CD4-positive, alpha-beta memory T cell (primary cell): ENCODE data around the gene TWIST2. TPM values are rescaled to one million over a fixed set of nuclear protein-coding genes. Genes with fewer than 3 reads are reported as not detected.

Experiments used
- CTCF ChIA-PET: fragments of 350-600 bp; sonication (Branson Sonifier 250); formaldehyde crosslinking; loops from one replicate; lab custom pipeline; 2021; ENCODE audit warnings: inconsistent platforms; ENCODE audit not compliant: partially characterized antibody; lab: Charles Lee
- POLR2A ChIA-PET: fragments of 350-600 bp; sonication (Branson Sonifier 250); formaldehyde crosslinking; loops from one replicate; lab custom pipeline; 2021; ENCODE audit not compliant: partially characterized antibody; lab: Charles Lee
- DNase-seq, 5 donors: peaks; one replicate each; pipeline versions ENCODE4 v3.0.0 to v3.0.0-alpha.2; 2020 to 2022; ENCODE audit warnings: mixed read lengths in 1 of 5
- H3K27ac ChIP-seq: one replicate; pipeline ENCODE4 v1.7.0; 2013; ENCODE audit warnings: low read depth, low read length
- H3K27me3 ChIP-seq: 2 replicates; pipeline ENCODE4 v1.7.0; 2013; ENCODE audit warnings: mild to moderate bottlenecking, low read length, moderate library complexity; ENCODE audit not compliant: insufficient read depth
- H3K36me3 ChIP-seq: 2 replicates; pipeline ENCODE4 v1.7.0; 2013; ENCODE audit warnings: mild to moderate bottlenecking, low read length, moderate library complexity; ENCODE audit not compliant: insufficient read depth
- H3K4me1 ChIP-seq: 2 replicates; pipeline ENCODE4 v1.7.0; 2013; ENCODE audit warnings: mild to moderate bottlenecking, low read length, moderate library complexity; ENCODE audit not compliant: insufficient read depth
- H3K4me3 ChIP-seq, 2 donors: one replicate each; pipeline ENCODE4 v1.7.0; 2013; ENCODE audit warnings: low read length in 2 of 2, mild to moderate bottlenecking in 1 of 2
- H3K9me3 ChIP-seq, 2 donors: one replicate each; pipeline ENCODE4 v1.7.0; 2013; ENCODE audit warnings: low read length in 2 of 2, control low read depth in 1 of 2; ENCODE audit not compliant: control insufficient read depth in 1 of 2
- H3K27ac Mint-ChIP-seq, 7 donors: one replicate each; pipeline ENCODE4 v1.8.0; 2020 to 2021; ENCODE audit warnings: mixed read lengths in 7 of 7, mild to moderate bottlenecking in 6 of 7, inconsistent platforms in 3 of 7, moderate library complexity in 3 of 7
- H3K27me3 Mint-ChIP-seq, 2 donors: one replicate each; pipeline ENCODE4 v1.8.0; 2020 to 2021; ENCODE audit warnings: mixed read lengths in 2 of 2
- H3K36me3 Mint-ChIP-seq, 2 donors: one replicate each; pipeline ENCODE4 v1.8.0; 2020 to 2021; ENCODE audit warnings: mixed read lengths in 2 of 2, inconsistent platforms in 1 of 2, mild to moderate bottlenecking in 1 of 2
- H3K4me1 Mint-ChIP-seq, 4 donors: one replicate each; pipeline ENCODE4 v1.8.0; 2020 to 2021; ENCODE audit warnings: mixed read lengths in 4 of 4, mild to moderate bottlenecking in 1 of 4
- H3K4me3 Mint-ChIP-seq, 8 donors: one replicate each; pipeline ENCODE4 v1.8.0; 2020 to 2021; ENCODE audit warnings: mixed read lengths in 8 of 8, mild to moderate bottlenecking in 7 of 8, moderate library complexity in 6 of 8, inconsistent platforms in 3 of 8
- H3K9me3 Mint-ChIP-seq, 8 donors: one replicate each; pipeline ENCODE4 v1.8.0; 2020 to 2021; ENCODE audit warnings: mixed read lengths in 8 of 8, mild to moderate bottlenecking in 5 of 8, inconsistent platforms in 3 of 8, moderate library complexity in 1 of 8
- intact Hi-C: fragments of 100-400 bp; cut with micrococcal nuclease; formaldehyde crosslinking; loops from one replicate; pipeline ENCODE4 v1.15.1; 2023
- polyA plus RNA-seq, 2 donors: library from polyadenylated mRNA; unstranded; fragments of 300-500 nt; fragmentation: Illumina TruSeq; gene quantifications; one replicate each; pipeline ENCODE4 v1.2.3, GENCODE V29; 2021
- total RNA-seq, 2 experiments: library from RNA; stranded (reverse); gene quantifications; one replicate each; pipeline ENCODE4 v1.2.3, GENCODE V29; 2021

The TWIST2 gene
- total and polyA plus RNA-seq, 4 experiments from 2014 or later, result not detected

DNA sequence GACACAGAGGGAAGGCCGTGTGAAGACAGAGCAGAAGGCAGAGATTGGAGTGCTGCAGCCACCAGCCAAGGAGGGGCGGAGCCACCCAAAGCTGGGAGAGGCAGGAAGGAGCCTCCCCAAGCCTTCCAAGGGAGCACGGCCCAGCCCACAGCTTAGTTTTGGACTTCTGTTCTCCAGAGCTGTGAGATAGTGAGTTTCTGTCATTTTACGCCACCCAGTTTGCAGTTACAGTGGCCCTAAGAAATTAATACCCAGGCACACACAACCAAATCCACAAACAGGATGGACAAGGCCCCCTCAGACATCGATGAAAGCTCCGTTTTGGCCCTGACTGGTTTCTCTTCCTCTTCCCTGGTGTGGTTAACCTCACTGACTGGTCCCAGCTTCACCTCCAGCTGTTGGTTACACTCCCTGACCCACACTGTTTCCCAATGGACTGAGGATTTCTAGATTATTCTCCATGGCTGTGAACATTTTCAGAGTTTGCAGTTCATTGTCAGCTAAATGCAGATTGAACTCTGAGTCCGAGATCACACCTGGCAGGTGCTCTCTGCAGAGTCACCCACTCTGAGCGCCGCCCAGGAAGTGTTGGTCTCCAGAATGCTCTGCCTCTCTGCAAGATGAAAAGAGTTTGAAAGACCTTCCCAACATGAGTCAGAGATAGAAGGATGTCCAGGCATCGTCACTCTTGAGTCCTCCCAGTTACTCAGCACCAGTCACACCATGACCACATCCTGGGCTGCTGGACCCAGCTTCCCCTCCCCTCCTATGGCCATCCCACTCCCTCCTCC, 100.2 kb downstream of the TWIST2 start:
- H3K4me3 ChIP-seq, result no peak overlapping the region
- H3K27ac ChIP-seq, result no peak overlapping the region
- ChIA-PET CTCF (interaction anchor here (1.9 kb wide), 1 partner anchor 21 kb away, joined by 8 read pairs; no protein-coding TSS in a partner anchor), POLR2A (no interaction called here)
- peak overlapping the region in 4 of 8 donors; percentile 17 to 66 (median 49) for H3K4me3 Mint-ChIP-seq
- no peaks in the 10 kb centered on the region for H3K9me3 ChIP-seq
- no peaks in the 10 kb centered on the region for H3K27me3 ChIP-seq
- H3K36me3 Mint-ChIP-seq, result no peaks in the 10 kb centered on the region
- H3K27me3 Mint-ChIP-seq, result peaks cover 3 to 4% of the 10 kb centered on the region in 2 donors
- H3K36me3 ChIP-seq, result no peaks in the 10 kb centered on the region
- H3K4me1 Mint-ChIP-seq, result peaks cover 7 to 15% (median 14%) of the 10 kb centered on the region in 4 donors
- peak overlapping the region in 3 of 7 donors; percentile 23 to 78 (median 43) for H3K27ac Mint-ChIP-seq
- intact Hi-C loops, result no loop called here
- DNase-seq, result no peak
- peaks cover 0 to 2% (median 0%) of the 10 kb centered on the region in 8 donors for H3K9me3 Mint-ChIP-seq
- peaks cover 12% of the 10 kb centered on the region for H3K4me1 ChIP-seq

DNA sequence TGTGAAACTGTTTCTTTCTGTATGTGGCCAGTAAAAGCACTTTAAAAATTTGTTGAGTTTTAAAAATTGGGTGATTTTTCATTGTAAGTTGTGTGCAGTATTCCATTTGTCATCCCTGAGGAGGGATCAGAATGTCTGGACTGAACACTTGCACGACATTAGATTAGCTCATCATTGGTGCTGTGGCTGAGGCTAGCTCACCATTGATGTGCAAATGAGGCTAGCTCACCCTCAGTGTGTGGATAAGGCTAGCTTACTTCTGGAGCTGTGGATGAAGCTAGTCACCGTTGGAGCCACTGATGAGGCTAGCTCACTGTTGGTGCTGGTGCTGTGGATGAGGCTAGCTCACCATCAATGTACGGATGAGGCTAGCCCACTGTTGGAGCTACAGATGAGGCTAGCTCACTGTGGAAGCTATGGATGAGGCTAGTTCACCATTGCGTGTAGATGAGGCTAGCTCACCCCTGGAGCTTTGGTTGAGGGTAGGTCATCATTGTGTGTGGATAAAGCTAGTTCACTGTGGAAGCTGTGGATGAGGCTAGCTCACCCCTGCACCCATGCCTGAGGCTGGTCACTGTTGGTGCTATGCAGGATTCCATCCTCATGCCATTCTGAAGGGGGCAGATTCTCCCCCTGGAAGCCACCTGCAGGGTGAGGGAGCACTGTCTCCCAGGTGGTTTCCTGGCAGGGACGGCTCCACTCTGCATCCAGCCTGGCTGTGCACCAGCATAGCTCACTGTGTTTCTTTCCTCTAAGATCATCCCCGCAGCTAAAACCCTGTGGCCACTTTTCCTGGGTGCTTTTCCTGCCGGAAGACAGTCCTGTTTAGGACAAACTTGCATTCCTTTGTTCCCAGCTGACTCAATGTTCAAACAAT, 101.1 kb downstream of the TWIST2 start:
- Mint-ChIP-seq H3K36me3 (no peaks in the 10 kb centered on the region), H3K27ac (peak overlapping the region in 1 of 7 donors; percentile 78), H3K4me1 (peaks cover 7 to 15% (median 14%) of the 10 kb centered on the region in 4 donors), H3K9me3 (peaks cover 0 to 2% (median 0%) of the 10 kb centered on the region in 8 donors), H3K4me3 (no peak overlapping the region), H3K27me3 (peaks cover 1 to 3% of the 10 kb centered on the region in 2 donors)
- H3K9me3 ChIP-seq, result no peaks in the 10 kb centered on the region
- ChIA-PET CTCF (interaction anchor here (1.9 kb wide), 1 partner anchor 20 kb away, joined by 8 read pairs; no protein-coding TSS in a partner anchor), POLR2A (no interaction called here)
- no peaks in the 10 kb centered on the region for H3K27me3 ChIP-seq
- H3K4me3 ChIP-seq, result no peak overlapping the region
- H3K27ac ChIP-seq, result no peak overlapping the region
- no peak for DNase-seq
- no peaks in the 10 kb centered on the region for H3K36me3 ChIP-seq
- intact Hi-C loops, result no loop called here
- peaks cover 12% of the 10 kb centered on the region for H3K4me1 ChIP-seq

DNA sequence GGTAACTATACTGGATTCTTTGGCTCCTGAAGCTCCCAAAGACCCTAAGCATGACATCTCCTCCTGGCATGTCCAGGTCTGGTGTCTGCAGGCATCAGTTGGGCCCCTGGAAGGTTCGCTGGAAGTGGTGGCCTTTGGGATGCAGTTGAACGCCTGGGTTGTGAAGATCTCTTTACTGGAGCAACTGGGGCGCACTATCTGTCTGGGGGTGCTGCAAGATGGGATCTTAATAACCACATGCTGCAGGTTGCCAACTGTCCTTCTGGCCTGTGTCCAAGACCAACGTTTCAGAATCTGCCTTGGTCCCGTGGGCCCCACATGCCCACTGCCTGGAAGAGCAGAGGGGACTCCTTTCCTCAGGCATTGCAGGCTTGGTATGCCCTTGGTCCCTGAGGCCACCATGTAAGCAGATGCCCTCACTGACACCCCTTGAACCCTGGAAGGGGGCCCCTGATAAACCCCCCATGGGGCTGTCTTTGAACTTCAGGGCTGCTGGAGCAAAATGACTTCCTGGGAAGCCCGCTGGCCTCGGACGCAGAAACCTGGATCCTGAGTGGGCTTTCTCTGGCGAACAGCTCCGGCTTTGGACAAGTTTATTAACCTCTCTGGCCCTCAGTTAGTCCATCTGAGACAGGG, 101.9 kb downstream of the TWIST2 start:
- Mint-ChIP-seq H3K4me1 (peaks cover 7 to 15% (median 14%) of the 10 kb centered on the region in 4 donors), H3K27ac (no peak overlapping the region), H3K9me3 (peaks cover 0 to 2% (median 0%) of the 10 kb centered on the region in 8 donors), H3K27me3 (peaks cover 0 to 3% of the 10 kb centered on the region in 2 donors), H3K4me3 (no peak overlapping the region), H3K36me3 (no peaks in the 10 kb centered on the region)
- no peaks in the 10 kb centered on the region for H3K36me3 ChIP-seq
- H3K27ac ChIP-seq, result no peak overlapping the region
- intact Hi-C loops, result no loop called here
- CTCF ChIA-PET, result interaction anchor here (0.8 to 1.9 kb wide), 2 partner anchors 19 to 21 kb away, joined by 3 to 8 read pairs; no protein-coding TSS in a partner anchor
- POLR2A ChIA-PET, result no interaction called here
- no peak for DNase-seq
- no peaks in the 10 kb centered on the region for H3K9me3 ChIP-seq
- H3K27me3 ChIP-seq, result no peaks in the 10 kb centered on the region
- H3K4me1 ChIP-seq, result peaks cover 12% of the 10 kb centered on the region
- H3K4me3 ChIP-seq, result no peak overlapping the region

DNA sequence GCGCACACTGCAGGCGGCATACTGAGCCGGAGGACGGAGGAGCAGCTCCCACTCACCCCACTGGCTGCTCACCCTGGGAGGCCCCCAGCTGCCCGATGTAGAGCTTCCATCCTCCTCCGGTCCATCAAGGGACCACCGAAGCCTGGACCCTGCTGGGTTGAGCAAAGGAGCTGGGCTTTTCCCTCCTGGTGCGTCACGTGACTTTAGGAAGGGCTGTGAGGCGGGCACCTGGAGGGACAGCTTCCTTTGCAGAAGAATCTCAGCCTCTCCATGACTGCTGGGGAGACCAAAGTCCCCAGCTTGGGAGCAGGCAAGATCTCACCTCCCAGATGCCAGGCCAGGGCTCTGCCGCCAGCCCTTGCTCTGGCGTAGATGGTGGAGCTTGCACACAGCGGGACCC, 102.7 kb downstream of the TWIST2 start:
- H3K27ac Mint-ChIP-seq, result no peak overlapping the region
- no peak overlapping the region for H3K27ac ChIP-seq
- no peak overlapping the region for H3K4me3 Mint-ChIP-seq
- no peaks in the 10 kb centered on the region for H3K27me3 ChIP-seq
- ChIA-PET CTCF (interaction anchor here (0.8 kb wide), 1 partner anchor 20 kb away, joined by 3 read pairs; no protein-coding TSS in a partner anchor), POLR2A (no interaction called here)
- peaks cover 7 to 15% (median 14%) of the 10 kb centered on the region in 4 donors for H3K4me1 Mint-ChIP-seq
- H3K36me3 ChIP-seq, result no peaks in the 10 kb centered on the region
- H3K9me3 ChIP-seq, result no peaks in the 10 kb centered on the region
- intact Hi-C loops, result no loop called here
- peaks cover 12% of the 10 kb centered on the region for H3K4me1 ChIP-seq
- peaks cover 3 to 9% of the 10 kb centered on the region in 2 donors for H3K27me3 Mint-ChIP-seq
- H3K4me3 ChIP-seq, result no peak overlapping the region
- peaks cover 0 to 2% (median 0%) of the 10 kb centered on the region in 8 donors for H3K9me3 Mint-ChIP-seq
- DNase-seq, result no peak
- H3K36me3 Mint-ChIP-seq, result no peaks in the 10 kb centered on the region

DNA sequence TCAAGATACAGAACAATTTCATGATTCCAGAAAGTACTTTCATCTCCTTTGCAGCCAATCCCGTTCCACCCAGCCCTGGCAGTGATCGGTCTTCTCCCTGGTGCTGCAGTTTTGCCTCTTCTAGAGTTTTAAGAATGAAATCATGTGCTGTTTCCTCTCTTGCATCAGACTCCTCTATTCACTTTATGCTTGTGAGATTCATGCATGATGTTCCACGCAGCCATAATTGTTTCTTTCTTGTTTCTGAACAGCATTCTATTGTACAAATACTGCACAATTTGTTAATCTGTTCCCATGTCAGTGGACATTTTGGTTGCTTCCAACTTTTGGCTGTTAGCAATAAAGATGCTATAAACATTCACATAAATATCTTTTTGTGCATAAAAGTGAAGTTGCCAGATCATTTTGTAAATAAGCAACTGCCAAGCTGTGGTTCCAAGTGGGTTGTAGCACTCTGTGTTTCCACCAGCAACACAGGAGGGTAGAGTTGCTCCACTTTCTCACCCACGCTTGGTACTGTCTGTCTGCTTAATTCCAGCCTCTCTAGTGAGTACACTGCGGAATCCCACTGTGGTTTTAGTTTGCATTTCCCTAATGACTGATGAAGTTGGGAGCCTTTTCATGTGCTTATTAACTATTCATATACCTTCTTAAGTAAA, 104.5 kb downstream of the TWIST2 start:
- DNase-seq, result no peak
- Mint-ChIP-seq H3K4me3 (no peak overlapping the region), H3K27ac (no peak overlapping the region), H3K27me3 (peaks cover 15 to 20% of the 10 kb centered on the region in 2 donors), H3K36me3 (no peaks in the 10 kb centered on the region), H3K4me1 (peaks cover 7 to 15% (median 14%) of the 10 kb centered on the region in 4 donors), H3K9me3 (peaks cover 0 to 3% (median 0%) of the 10 kb centered on the region in 8 donors)
- Histone ChIP-seq H3K27me3 (no peaks in the 10 kb centered on the region), H3K9me3 (no peaks in the 10 kb centered on the region), H3K27ac (no peak overlapping the region), H3K4me1 (peaks cover 12% of the 10 kb centered on the region), H3K36me3 (no peaks in the 10 kb centered on the region), H3K4me3 (no peak overlapping the region)
- POLR2A ChIA-PET, result no interaction called here
- CTCF ChIA-PET, result no interaction called here
- intact Hi-C loops, result no loop called here

DNA sequence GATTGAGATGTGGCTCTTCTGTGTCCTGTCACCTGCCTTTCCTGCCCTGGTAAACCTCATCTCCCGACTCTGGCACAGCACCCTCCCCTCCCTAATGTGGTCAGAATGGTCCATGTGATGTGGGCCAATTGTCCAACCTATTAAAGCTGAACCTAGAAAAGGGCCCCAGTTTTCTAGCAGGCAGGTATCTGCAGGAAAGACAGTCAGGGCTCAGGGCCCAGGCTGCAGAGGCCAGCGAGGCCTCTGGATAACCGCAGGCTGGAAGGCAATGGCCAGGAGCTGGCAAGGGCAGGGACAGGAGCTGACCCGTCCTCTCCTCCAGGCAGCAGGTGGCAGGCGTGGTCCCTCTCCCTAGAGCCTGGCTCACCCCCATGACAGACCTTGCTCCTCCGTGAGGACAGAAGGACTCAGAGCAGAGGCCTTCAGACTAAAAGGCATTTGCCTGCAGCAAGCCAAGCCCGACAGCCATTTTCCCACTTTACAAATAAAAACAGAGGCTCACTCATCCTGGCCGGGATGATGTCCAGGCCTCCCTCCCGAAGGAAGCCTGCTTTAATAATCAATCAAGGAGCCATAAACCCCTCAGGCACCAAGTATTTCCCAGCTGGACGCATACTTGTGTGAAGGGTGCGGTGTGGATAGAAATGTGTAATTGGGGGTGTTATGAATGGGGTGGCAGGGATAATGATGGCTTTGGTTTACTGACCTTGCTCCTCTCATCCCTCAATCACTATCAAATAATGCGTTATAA, 107.1 kb downstream of the TWIST2 start:
- no peaks in the 10 kb centered on the region for H3K36me3 Mint-ChIP-seq
- peaks cover 0 to 3% (median 0%) of the 10 kb centered on the region in 8 donors for H3K9me3 Mint-ChIP-seq
- no peaks in the 10 kb centered on the region for H3K36me3 ChIP-seq
- peaks cover 20 to 32% of the 10 kb centered on the region in 2 donors for H3K27me3 Mint-ChIP-seq
- no peak overlapping the region for H3K27ac ChIP-seq
- CTCF ChIA-PET, result no interaction called here
- POLR2A ChIA-PET, result no interaction called here
- no peaks in the 10 kb centered on the region for H3K4me1 Mint-ChIP-seq
- no peaks in the 10 kb centered on the region for H3K4me1 ChIP-seq
- H3K4me3 ChIP-seq, result no peak overlapping the region
- intact Hi-C loops, result no loop called here
- H3K27ac Mint-ChIP-seq, result no peak overlapping the region
- no peak for DNase-seq
- H3K4me3 Mint-ChIP-seq, result no peak overlapping the region
- H3K27me3 ChIP-seq, result no peaks in the 10 kb centered on the region
- no peaks in the 10 kb centered on the region for H3K9me3 ChIP-seq
